ENCODE data around the gene ACTMAP.

GRCh38 chr19:40695881-40696280 lies 54.4 kb downstream of the ACTMAP start:
- TF ChIP-seq CTCF (IDR thresholded peaks at IDR 0.05; ENCODE audit: insufficient read depth, low read depth, low read length) (no peak), EZH2 (IDR thresholded peaks at IDR 0.05; ENCODE audit: insufficient read depth, low read length) (no peak)

Measured in astrocyte (in vitro differentiated cells and primary cell).